Renal cortex interstitium (tissue), 11 donors: Measurements from ENCODE around the gene MCTP1. TPM values are rescaled to one million over a fixed set of nuclear protein-coding genes. Genes with fewer than 3 reads are reported as not detected.

Experiments used
- DNase-seq, 11 donors: peaks; one replicate each; pipeline ENCODE4 v3.0.0-alpha.2; 2013; ENCODE audit warnings: low read depth in 9 of 11, low spot score in 4 of 11; ENCODE audit errors: extremely low read depth in 1 of 11
- polyA plus RNA-seq, 3 donors: library from polyadenylated mRNA; unstranded; fragments of 120-200 nt; gene quantifications; one replicate each; pipeline ENCODE4 v1.2.1, GENCODE V29; 2013; ENCODE audit not compliant: insufficient read length in 3 of 3

The MCTP1 gene
- polyA plus RNA-seq, 3 donors, result 4.3 to 7.1 (median 6.2) TPM

- peak in 4 of 11 donors; percentile 12 to 28 (median 22) for DNase-seq
These were observed 23.3 kb downstream of the MCTP1 start for GRCh38 chr5:95261437-95262175.

- DNase-seq, result no peak
These were observed 27.9 kb downstream of the MCTP1 start for GRCh38 chr5:95256991-95257390.

- no peak for DNase-seq
These were observed 28.4 kb downstream of the MCTP1 start for GRCh38 chr5:95256446-95256845.

GRCh38 chr5:95252801-95253200 is 32.1 kb downstream of the MCTP1 start:
- DNase-seq, result no peak

GRCh38 chr5:95251185-95251584 is 33.7 kb downstream of the MCTP1 start:
- no peak for DNase-seq

- DNase-seq, result no peak
These were observed 40.4 kb downstream of the MCTP1 start for GRCh38 chr5:95244479-95244878.

GRCh38 chr5:95241635-95242034 is 43.3 kb downstream of the MCTP1 start:
- DNase-seq, result no peak

- DNase-seq, result no peak
These were observed 43.7 kb downstream of the MCTP1 start for GRCh38 chr5:95241161-95241560.

- DNase-seq, result peak in 6 of 11 donors; percentile 7 to 22 (median 20)
These were observed 46.2 kb downstream of the MCTP1 start for GRCh38 chr5:95238560-95239325.

- no peak for DNase-seq
These were observed 47.6 kb downstream of the MCTP1 start for GRCh38 chr5:95237324-95237723.

- no peak for DNase-seq
These were observed 49.4 kb downstream of the MCTP1 start for GRCh38 chr5:95235439-95235982.

- DNase-seq, result no peak
These were observed 55.2 kb downstream of the MCTP1 start for GRCh38 chr5:95229646-95230045.

GRCh38 chr5:95224701-95225459 is 60.0 kb downstream of the MCTP1 start:
- DNase-seq, result no peak

GRCh38 chr5:95223566-95224258 is 61.2 kb downstream of the MCTP1 start:
- no peak for DNase-seq

GRCh38 chr5:95222836-95223235 is 62.1 kb downstream of the MCTP1 start:
- no peak for DNase-seq

- no peak for DNase-seq
These were observed 63.7 kb downstream of the MCTP1 start for GRCh38 chr5:95221234-95221633.

GRCh38 chr5:95220381-95220780 is 64.5 kb downstream of the MCTP1 start:
- no peak for DNase-seq

- DNase-seq, result no peak
These were observed 65.5 kb downstream of the MCTP1 start for GRCh38 chr5:95219411-95219810.

GRCh38 chr5:95217881-95218280 is 67.0 kb downstream of the MCTP1 start:
- no peak for DNase-seq
